HCT116 (cell line): ENCODE results near the gene MAST4. TPM values are rescaled to one million over a fixed set of nuclear protein-coding genes. Genes with fewer than 3 reads are reported as not detected.

Source experiments
- ATAC-seq: fragments of 200-7000 bp; cut with Tn5 transposase; 2 replicates; pipeline ENCODE4 v1.9.1; 2020; ENCODE audit warnings: mild to moderate bottlenecking, moderate library complexity
- BruUV-seq: library from RNA; stranded (reverse); fragments of 400-500 nt; replicated peaks from 2 replicates; lab custom pipeline; 2021; lab: Mats Ljungman, UMichigan
- CTCF ChIA-PET: fragments of 300-600 bp; sonication (Branson Sonifier 250); formaldehyde crosslinking; loops from one replicate; lab custom pipeline; 2021; ENCODE audit warnings: antibody characterized with exemption; lab: Charles Lee
- POLR2A ChIA-PET: fragments of 300-600, 350-600 bp; sonication (Branson Sonifier 250); formaldehyde crosslinking; loops from one replicate; lab custom pipeline; 2021; ENCODE audit warnings: antibody characterized with exemption; lab: Charles Lee
- RAD21 ChIA-PET, 2 experiments: fragments of 300-600 bp; sonication (Branson Sonifier 250); formaldehyde crosslinking; loops; one replicate each; lab custom pipeline; 2023; ENCODE audit warnings: low total read pairs in 2 of 2; ENCODE audit not compliant: uncharacterized antibody in 2 of 2, unreplicated experiment in 2 of 2, low non-redundant PET in 1 of 2; lab: Charles Lee
- DNase-seq: peaks from one replicate; pipeline ENCODE4 v3.0.0-alpha.2; 2010; ENCODE audit warnings: low read depth, low spot score
- H2AFZ ChIP-seq: fragments of 200-600 bp; shearing (Covaris generic), sonication (generic); 2 replicates; pipeline ENCODE4 v1.6.1; 2017; ENCODE audit warnings: low read depth, mixed run types, mixed read lengths, antibody characterized with exemption, low read length; ENCODE audit not compliant: poor library complexity, severe bottlenecking
- H3K27ac ChIP-seq: 2 replicates; pipeline ENCODE4 v1.5.1; 2012; ENCODE audit warnings: low read depth, low read length
- H3K27me3 ChIP-seq: fragments of 200-600 bp; sonication (generic); 2 replicates; pipeline ENCODE4 v1.6.1; 2016; ENCODE audit warnings: mixed run types, low read length, mixed read lengths; ENCODE audit not compliant: insufficient read depth
- H3K36me3 ChIP-seq, 2 experiments: fragments of 200-500 bp in 1 of 2; fragments of 200-600 bp in 1 of 2; sonication (Bioruptor generic) in 1 of 2; sonication (generic) in 1 of 2; 2 replicates each; pipeline versions ENCODE4 v1.5.1 to v1.6.1; 2014 to 2016; ENCODE audit warnings: low read length in 2 of 2, inconsistent platforms in 1 of 2, mixed read lengths in 1 of 2, mixed run types in 1 of 2; ENCODE audit not compliant: insufficient read depth in 2 of 2, control insufficient read depth in 1 of 2
- H3K4me1 ChIP-seq, 2 experiments: fragments of 200-600 bp in 1 of 2; sonication (generic) in 1 of 2; 2 replicates each; pipeline versions ENCODE4 v1.5.1 to v1.6.1; 2012 to 2017; ENCODE audit warnings: low read length in 2 of 2, inconsistent platforms in 1 of 2, mild to moderate bottlenecking in 1 of 2, mixed read lengths in 1 of 2, mixed run types in 1 of 2, moderate library complexity in 1 of 2; ENCODE audit not compliant: insufficient read depth in 2 of 2, control insufficient read depth in 1 of 2
- H3K4me2 ChIP-seq: fragments of 200-600 bp; sonication (generic); 2 replicates; pipeline ENCODE4 v1.6.1; 2017; ENCODE audit warnings: mixed run types, low read length, mixed read lengths
- H3K4me3 ChIP-seq, 2 experiments: fragments of 200-600 bp in 1 of 2; sonication (generic) in 1 of 2; replicated peaks in 1 of 2; 2 replicates each; pipeline ENCODE4 v1.5.1; 2011 to 2016; ENCODE audit warnings: low read length in 2 of 2, control low read depth in 1 of 2, low read depth in 1 of 2, mild to moderate bottlenecking in 1 of 2, mixed read lengths in 1 of 2, mixed run types in 1 of 2
- H3K79me2 ChIP-seq: fragments of 200-600 bp; sonication (generic); 2 replicates; pipeline ENCODE4 v1.6.1; 2017; ENCODE audit warnings: mild to moderate bottlenecking, mixed run types, low read length, moderate library complexity, mixed read lengths; ENCODE audit not compliant: insufficient read depth
- H3K9ac ChIP-seq: fragments of 200-600 bp; sonication (generic); 2 replicates; pipeline ENCODE4 v1.6.1; 2016; ENCODE audit warnings: low read length, mixed read lengths
- H3K9me2 ChIP-seq: fragments of 200-600 bp; sonication (generic), shearing (Covaris generic); 2 replicates; pipeline ENCODE4 v1.6.1; 2017; ENCODE audit warnings: mixed run types, mild to moderate bottlenecking, moderate library complexity; ENCODE audit not compliant: insufficient read depth
- H3K9me3 ChIP-seq, 2 experiments: fragments of 200-500 bp in 1 of 2; fragments of 200-600 bp in 1 of 2; sonication (Bioruptor generic) in 1 of 2; sonication (generic) in 1 of 2; 2 replicates each; pipeline ENCODE4 v1.6.1; 2014 to 2017; ENCODE audit warnings: low read length in 2 of 2, mixed read lengths in 2 of 2, inconsistent platforms in 1 of 2, low read depth in 1 of 2, mild to moderate bottlenecking in 1 of 2, mixed run types in 1 of 2, moderate library complexity in 1 of 2; ENCODE audit not compliant: control insufficient read depth in 1 of 2, insufficient read depth in 1 of 2
- H4K20me1 ChIP-seq: fragments of 200-600 bp; sonication (generic), shearing (Covaris generic); 2 replicates; pipeline ENCODE4 v1.6.1; 2017; ENCODE audit warnings: mixed run types, mild to moderate bottlenecking, moderate library complexity; ENCODE audit not compliant: insufficient read depth
- ATF3 ChIP-seq: IDR thresholded peaks from 2 replicates; pipeline ENCODE4 v1.6.1; 2012
- CBX3 ChIP-seq: IDR thresholded peaks from 2 replicates; pipeline ENCODE4 v1.6.1; 2012; ENCODE audit warnings: low read depth
- CEBPB ChIP-seq: IDR thresholded peaks from 2 replicates; pipeline ENCODE4 v1.6.1; 2012; ENCODE audit warnings: low read depth
- CTCF ChIP-seq, 3 experiments: fragments of 200-600 bp in 1 of 3; sonication (generic) in 1 of 3; IDR thresholded peaks in 2 of 3; conservative IDR thresholded peaks in 1 of 3; 2 replicates each; pipeline ENCODE4 v1.5.1; 2012 to 2017; ENCODE audit warnings: low read depth in 2 of 3, low read length in 2 of 3, antibody characterized with exemption in 1 of 3, borderline replicate concordance in 1 of 3, control low read depth in 1 of 3, mild to moderate bottlenecking in 1 of 3, mixed read lengths in 1 of 3, mixed run types in 1 of 3, moderate library complexity in 1 of 3; ENCODE audit not compliant: insufficient read depth in 1 of 3
- EGR1 ChIP-seq: IDR thresholded peaks from 2 replicates; pipeline ENCODE4 v1.6.1; 2012; ENCODE audit warnings: low read depth
- ELF1 ChIP-seq: IDR thresholded peaks from 2 replicates; pipeline ENCODE4 v1.6.1; 2012; ENCODE audit warnings: low read depth, borderline replicate concordance
- EZH2 ChIP-seq: fragments of 200-600 bp; sonication (generic); IDR thresholded peaks from 2 replicates; pipeline ENCODE4 v1.6.1; 2017; ENCODE audit warnings: antibody characterized with exemption, mixed run types
- EZH2phosphoT487 ChIP-seq: fragments of 200-600 bp; IDR thresholded peaks from 2 replicates; pipeline ENCODE4 v1.6.1; 2018; ENCODE audit warnings: antibody characterized with exemption, borderline replicate concordance
- FOSL1 ChIP-seq: IDR thresholded peaks from 2 replicates; pipeline ENCODE4 v1.6.1; 2012; ENCODE audit warnings: low read depth
- JUND ChIP-seq: IDR thresholded peaks from 2 replicates; pipeline ENCODE4 v1.6.1; 2012
- MAX ChIP-seq: IDR thresholded peaks from 2 replicates; pipeline ENCODE4 v1.6.1; 2012
- POLR2AphosphoS5 ChIP-seq: IDR thresholded peaks from 2 replicates; pipeline ENCODE4 v1.6.1; 2011; ENCODE audit warnings: mild to moderate bottlenecking, low read depth, low read length, moderate library complexity
- SIN3A ChIP-seq: IDR thresholded peaks from 2 replicates; pipeline ENCODE4 v1.6.1; 2012; ENCODE audit warnings: low read depth
- SRF ChIP-seq: IDR thresholded peaks from 2 replicates; pipeline ENCODE4 v1.6.1; 2012; ENCODE audit warnings: low read depth
- TCF7L2 ChIP-seq: IDR thresholded peaks from 2 replicates; pipeline ENCODE4 v1.7.0; 2011; ENCODE audit warnings: borderline replicate concordance, inconsistent platforms; ENCODE audit not compliant: insufficient read depth, insufficient read length; ENCODE audit errors: extremely low read depth
- YY1 ChIP-seq: IDR thresholded peaks from 2 replicates; pipeline ENCODE4 v1.6.1; 2011; ENCODE audit warnings: low read length, low read depth, moderate library complexity, mild to moderate bottlenecking; ENCODE audit not compliant: insufficient replicate concordance; ENCODE audit errors: extremely low read depth
- ZBTB33 ChIP-seq: IDR thresholded peaks from 2 replicates; pipeline ENCODE4 v1.6.1; 2011; ENCODE audit warnings: mild to moderate bottlenecking, low read length, moderate library complexity; ENCODE audit not compliant: insufficient replicate concordance; ENCODE audit errors: extremely low read depth
- ZFX ChIP-seq: fragments of 450-650 bp; IDR thresholded peaks from 2 replicates; pipeline ENCODE4 v1.6.1; 2017
- ZNF274 ChIP-seq: fragments of 200-500 bp; sonication (Bioruptor generic); IDR thresholded peaks from 2 replicates; pipeline ENCODE4 v1.6.1; 2014; ENCODE audit warnings: mild to moderate bottlenecking, low read depth, low read length, inconsistent platforms
- intact Hi-C: fragments of 100-400 bp; cut with micrococcal nuclease; formaldehyde crosslinking; loops from 2 replicates; pipeline ENCODE4 v1.10.0; 2022
- total RNA-seq: library from RNA; stranded (reverse); gene quantifications from one replicate; pipeline ENCODE4 v1.2.1, GENCODE V29; 2021; ENCODE audit not compliant: unreplicated experiment

The MAST4 gene
- total RNA-seq, 1 experiment from 2014 or later: 1.1 TPM

GRCh38 chr5:66629446-66629845 is 33.3 kb downstream of the MAST4 start:
- H3K9me2 ChIP-seq: no peaks in the 10 kb centered on the region
- peaks cover 27% of the 10 kb centered on the region; the same call in 1 of the 2 replicates for H3K27me3 ChIP-seq
- BruUV-seq: no TSS peak
- no peaks in the 10 kb centered on the region for H4K20me1 ChIP-seq
- H3K9me3 ChIP-seq: no peaks in the 10 kb centered on the region
- H3K79me2 ChIP-seq: no peaks in the 10 kb centered on the region
- no peak overlapping the region for H3K9ac ChIP-seq
- ChIA-PET RAD21 (no interaction called here), CTCF (no interaction called here), POLR2A (no interaction called here)
- no peak overlapping the region for H3K4me2 ChIP-seq
- H3K4me3 ChIP-seq: no peak overlapping the region
- no peaks in the 10 kb centered on the region for H3K36me3 ChIP-seq
- ATAC-seq (no peak), DNase-seq (no peak)
- intact Hi-C loops: no loop called here
- TF ChIP-seq JUND: no peak
- H2AFZ ChIP-seq: no peak overlapping the region
- no peaks in the 10 kb centered on the region for H3K4me1 ChIP-seq
- no peak overlapping the region for H3K27ac ChIP-seq

- Histone ChIP-seq H3K9ac (no peak overlapping the region), H2AFZ (no peak overlapping the region), H3K79me2 (no peaks in the 10 kb centered on the region), H4K20me1 (no peaks in the 10 kb centered on the region), H3K4me3 (no peak overlapping the region), H3K27me3 (peaks cover 7% of the 10 kb centered on the region; the same call in 1 of the 2 replicates), H3K9me3 (no peaks in the 10 kb centered on the region), H3K36me3 (no peaks in the 10 kb centered on the region), H3K9me2 (no peaks in the 10 kb centered on the region), H3K4me2 (no peak overlapping the region), H3K27ac (no peak overlapping the region), H3K4me1 (no peaks in the 10 kb centered on the region)
- DNase-seq (no peak), ATAC-seq (no peak)
- ChIA-PET RAD21 (no interaction called here), POLR2A (no interaction called here), CTCF (no interaction called here)
- no peak for TF ChIP-seq YY1
- no peak for TF ChIP-seq EZH2
- TF ChIP-seq TCF7L2: no peak
- no peak for TF ChIP-seq ZNF274
- no peak for TF ChIP-seq ZFX
- TF ChIP-seq EGR1: no peak
- TF ChIP-seq SIN3A: no peak
- no peak for TF ChIP-seq FOSL1
- no peak for TF ChIP-seq SRF
- TF ChIP-seq CBX3: no peak
- TF ChIP-seq CTCF (IDR thresholded peaks at IDR 0.05 in 2 of 3, conservative IDR thresholded peaks at IDR 0.05 in 1 of 3; ENCODE audit: borderline replicate concordance in 1 of 3, insufficient read depth in 1 of 3, low read depth in 2 of 3, low read length in 2 of 3): no peak
- TF ChIP-seq POLR2AphosphoS5: no peak
- no peak for TF ChIP-seq MAX
- TF ChIP-seq EZH2phosphoT487: no peak
- TF ChIP-seq ATF3: no peak
- TF ChIP-seq JUND: no peak
- no peak for TF ChIP-seq ZBTB33
- TF ChIP-seq CEBPB: no peak
- TF ChIP-seq ELF1: no peak
- no TSS peak for BruUV-seq
- intact Hi-C loops: no loop called here
These were observed 37.6 kb downstream of the MAST4 start for GRCh38 chr5:66633754-66634153.
